GM12878 (cell line): ENCODE results near the gene MGAT1. TPM values are rescaled to one million over a fixed set of nuclear protein-coding genes. Genes with fewer than 3 reads are reported as not detected.
A peak's percentile ranks its signal among the peaks of the same experiment; 100 is the strongest.

ENCODE experiments used
- ATAC-seq: fragments of 200-7000 bp; cut with Tn5 transposase; 3 replicates; pipeline ENCODE4 v1.9.1; 2020; ENCODE audit warnings: mild to moderate bottlenecking, moderate library complexity
- BruUV-seq: library from RNA; stranded (reverse); fragments of 400-500 nt; replicated peaks from 2 replicates; lab custom pipeline; 2021; lab: Mats Ljungman, UMichigan
- CTCF ChIA-PET: fragments of 300-600 bp; sonication (Branson Sonifier 250); formaldehyde crosslinking; extraction: SDS; loops from one replicate; lab custom pipeline; 2021; ENCODE audit warnings: inconsistent platforms; lab: Yijun Ruan, JAX
- POLR2A ChIA-PET: fragments of 350-600 bp; formaldehyde crosslinking; extraction: SDS; loops from one replicate; lab custom pipeline; 2021; ENCODE audit warnings: inconsistent platforms; lab: Charles Lee
- RAD21 ChIA-PET: fragments of 300-600 bp; sonication (Branson Sonifier 250); formaldehyde crosslinking; loops from one replicate; lab custom pipeline; 2023; ENCODE audit warnings: antibody characterized with exemption; ENCODE audit not compliant: unreplicated experiment; lab: Charles Lee
- SMC1A ChIA-PET: fragments of 300-600 bp; sonication (Branson Sonifier 250); formaldehyde crosslinking; loops from one replicate; lab custom pipeline; 2023; ENCODE audit not compliant: unreplicated experiment, uncharacterized antibody; lab: Charles Lee
- DNase-seq: peaks from one replicate; pipeline ENCODE4 v3.0.0-alpha.2; 2011; ENCODE audit warnings: low read depth, low spot score
- FAIRE-seq: peaks from 3 replicates; lab custom pipeline; 2011; peaks lifted over from hg19 to GRCh38; lab: Jason Lieb, UNC
- H2AFZ ChIP-seq: 2 replicates; pipeline ENCODE4 v1.6.0; 2011; ENCODE audit warnings: low read depth, low read length, control low read depth; ENCODE audit not compliant: control insufficient read depth
- H3K27ac ChIP-seq: 2 replicates; pipeline ENCODE4 v1.5.1; 2011; ENCODE audit warnings: control low read depth; ENCODE audit not compliant: control insufficient read depth, insufficient read depth
- H3K27me3 ChIP-seq, 2 experiments: replicated peaks in 1 of 2; 2 replicates each; pipeline versions ENCODE4 v1.6.0 to v1.6.1; 2011; ENCODE audit warnings: low read length in 1 of 2; ENCODE audit not compliant: control insufficient read depth in 2 of 2, insufficient read depth in 2 of 2
- H3K36me3 ChIP-seq, 2 experiments: 2 replicates each; pipeline ENCODE4 v1.5.1; 2011; ENCODE audit warnings: low read length in 1 of 2; ENCODE audit not compliant: control insufficient read depth in 2 of 2, insufficient read depth in 2 of 2
- H3K4me1 ChIP-seq: 2 replicates; pipeline ENCODE4 v1.6.1; 2011; ENCODE audit warnings: mild to moderate bottlenecking, low read length, moderate library complexity, mixed read lengths; ENCODE audit not compliant: control insufficient read depth, insufficient read depth
- H3K4me2 ChIP-seq: 2 replicates; pipeline ENCODE4 v1.6.0; 2011; ENCODE audit warnings: control low read depth; ENCODE audit not compliant: control insufficient read depth, insufficient read depth
- H3K4me3 ChIP-seq: fragments of 200-600 bp; sonication (generic); 2 replicates; pipeline ENCODE4 v1.5.1; 2016
- H3K79me2 ChIP-seq: 2 replicates; pipeline ENCODE4 v1.6.0; 2011; ENCODE audit warnings: low read length; ENCODE audit not compliant: control insufficient read depth, insufficient read depth
- H3K9ac ChIP-seq: 2 replicates; pipeline ENCODE4 v1.8.0; 2011; ENCODE audit warnings: low read length, control low read depth, mixed read lengths; ENCODE audit not compliant: control insufficient read depth, insufficient read depth
- H3K9me3 ChIP-seq: replicated peaks from 3 replicates; pipeline ENCODE4 v1.5.1; 2011; ENCODE audit warnings: mild to moderate bottlenecking, low read length; ENCODE audit not compliant: control insufficient read depth, insufficient read depth
- H4K20me1 ChIP-seq: 2 replicates; pipeline ENCODE4 v1.6.0; 2011; ENCODE audit not compliant: control insufficient read depth, insufficient read depth
- ASH2L ChIP-seq: fragments of 300-600, 200-600 bp; sonication (generic); IDR thresholded peaks from 2 replicates; pipeline ENCODE4 v1.6.1; 2017; ENCODE audit warnings: low read depth, mild to moderate bottlenecking, borderline replicate concordance
- BHLHE40 ChIP-seq, 2 experiments: fragments of 450-650 bp in 1 of 2; IDR thresholded peaks; 2 replicates each; pipeline ENCODE4 v1.6.1; 2011 to 2017; ENCODE audit warnings: low read depth in 2 of 2, borderline replicate concordance in 1 of 2, improper control_type of control experiment in 1 of 2, low read length in 1 of 2, mild to moderate bottlenecking in 1 of 2
- EED ChIP-seq: sonication (generic); IDR thresholded peaks from 2 replicates; pipeline ENCODE4 v1.6.1; 2016; ENCODE audit warnings: antibody characterized with exemption, low read depth
- EGR1 ChIP-seq, 2 experiments: IDR thresholded peaks; 1 replicate in 1 of 2; 2 replicates in 1 of 2; pipeline ENCODE4 v1.6.1; 2011 to 2012; ENCODE audit warnings: low read depth in 2 of 2, low read length in 2 of 2, borderline replicate concordance in 1 of 2, mild to moderate bottlenecking in 1 of 2, moderate library complexity in 1 of 2
- EZH2 ChIP-seq: IDR thresholded peaks from 2 replicates; pipeline ENCODE4 v1.6.1; 2012; ENCODE audit warnings: low read depth, mild to moderate bottlenecking, control low read depth, inconsistent platforms, low read length, borderline replicate concordance; ENCODE audit not compliant: control insufficient read depth
- HDGF ChIP-seq: fragments of 450-650 bp; IDR thresholded peaks from 2 replicates; pipeline ENCODE4 v1.6.1; 2016; ENCODE audit warnings: antibody characterized with exemption
- IKZF2 ChIP-seq, 2 experiments: fragments of 450-650 bp; IDR thresholded peaks; 2 replicates each; pipeline ENCODE4 v1.6.1; 2017; ENCODE audit warnings: mild to moderate bottlenecking in 2 of 2, moderate library complexity in 2 of 2
- MEF2A ChIP-seq: IDR thresholded peaks from 2 replicates; pipeline ENCODE4 v1.6.1; 2011; ENCODE audit warnings: low read depth, mild to moderate bottlenecking, low read length, moderate library complexity; ENCODE audit not compliant: insufficient read depth
- MEF2B ChIP-seq: fragments of 450-650 bp; IDR thresholded peaks from 2 replicates; pipeline ENCODE4 v1.6.1; 2018; ENCODE audit warnings: mild to moderate bottlenecking, moderate library complexity; ENCODE audit not compliant: partially characterized antibody, poor library complexity, severe bottlenecking
- MTA2 ChIP-seq: fragments of 450-650 bp; IDR thresholded peaks from 2 replicates; pipeline ENCODE4 v1.6.1; 2016; ENCODE audit warnings: low read depth, mild to moderate bottlenecking, moderate library complexity
- MXI1 ChIP-seq: fragments of 150-350 bp; IDR thresholded peaks from 2 replicates; pipeline ENCODE4 v1.6.1; 2011; ENCODE audit warnings: low read depth, mild to moderate bottlenecking, inconsistent platforms, low read length, improper control_type of control experiment
- NFIC ChIP-seq: IDR thresholded peaks from 2 replicates; pipeline ENCODE4 v1.6.1; 2012; ENCODE audit warnings: low read depth, mild to moderate bottlenecking, inconsistent platforms, low read length, moderate library complexity
- PML ChIP-seq: IDR thresholded peaks from 2 replicates; pipeline ENCODE4 v1.6.1; 2012; ENCODE audit warnings: low read length, inconsistent platforms
- RAD51 ChIP-seq: fragments of 450-650 bp; IDR thresholded peaks from 2 replicates; pipeline ENCODE4 v1.6.1; 2016; ENCODE audit warnings: moderate library complexity, mild to moderate bottlenecking, inconsistent platforms
- SP1 ChIP-seq: IDR thresholded peaks from one replicate; pipeline ENCODE4 v1.6.1; 2011; ENCODE audit warnings: low read depth, low read length
- SPI1 ChIP-seq: IDR thresholded peaks from 2 replicates; pipeline ENCODE4 v1.6.1; 2011; ENCODE audit warnings: low read depth, mild to moderate bottlenecking, low read length, moderate library complexity, borderline replicate concordance; ENCODE audit not compliant: insufficient read depth
- SUZ12 ChIP-seq: fragments of 200-600 bp; sonication (generic); IDR thresholded peaks from one replicate; pipeline ENCODE4 v1.6.1; 2018; ENCODE audit warnings: antibody characterized with exemption, mild to moderate bottlenecking; ENCODE audit not compliant: unreplicated experiment
- TAF1 ChIP-seq: IDR thresholded peaks from 2 replicates; pipeline ENCODE4 v1.6.1; 2011; ENCODE audit warnings: mild to moderate bottlenecking, low read depth, low read length, borderline replicate concordance
- TCF3 ChIP-seq: IDR thresholded peaks from 2 replicates; pipeline ENCODE4 v1.6.1; 2012; ENCODE audit warnings: low read depth, mild to moderate bottlenecking, low read length, borderline replicate concordance; ENCODE audit not compliant: insufficient read depth
- WGBS: methylation state at CpG from one replicate; pipeline ENCODE4 v1.1.6; 2016; ENCODE audit warnings: low lambda C conversion rate; ENCODE audit not compliant: insufficient replicate concordance, insufficient coverage; ENCODE audit errors: missing lambda C conversion rate; 5-methylcytosine and 5-hydroxymethylcytosine counted together
- in situ Hi-C: fragments of 300-500 bp; cut with MboI; formaldehyde crosslinking; loops from 9 replicates; pipeline ENCODE4 v1.14.3; 2018; ENCODE audit warnings: mixed read lengths
- intact Hi-C: fragments of 100-400 bp; cut with micrococcal nuclease; formaldehyde crosslinking; loops from one replicate; pipeline ENCODE4 v1.14.2; 2022; ENCODE audit not compliant: unreplicated experiment
- polyA plus RNA-seq, 11 experiments: library from polyadenylated mRNA; depleted of rRNA in 4 of 11; unstranded in 6 of 11; stranded (reverse) in 5 of 11; fragments of >200 nt; fragmentation: Nextera tagmentation in 4 of 11; fragmentation: Illumina TruSeq in 1 of 11; extraction: Ambion mirVana in 4 of 11; extraction: Trizol in 1 of 11; gene quantifications; 1 replicate in 1 of 11; 2 replicates in 10 of 11; pipeline versions ENCODE4 v1.2.1 to v1.2.3, GENCODE V29; 2011 to 2016; ENCODE audit warnings: inconsistent platforms in 2 of 11, missing spikeins in 2 of 11, low read depth in 1 of 11
- total RNA-seq, 4 experiments: library from RNA; depleted of rRNA in 3 of 4; stranded (reverse); fragments of >200 nt in 3 of 4; fragmentation: Illumina TruSeq in 1 of 4; extraction: Trizol in 1 of 4; gene quantifications; 2 replicates each; pipeline versions ENCODE4 v1.2.1 to v1.2.3, GENCODE V29; 2013 to 2021
- TF ChIP-seq, protein P1 (sequence below): IDR thresholded peaks from 2 replicates; pipeline ENCODE4 v1.6.1; 2011; ENCODE audit warnings: borderline replicate concordance, low read depth, mild to moderate bottlenecking, moderate library complexity, mixed read lengths, low read length; ENCODE audit not compliant: insufficient read depth; ENCODE audit errors: extremely low read length
- TF ChIP-seq, protein P2 (sequence below): IDR thresholded peaks from 2 replicates; pipeline ENCODE4 v1.6.1; 2011; ENCODE audit warnings: low read depth, mild to moderate bottlenecking, low read length, moderate library complexity, borderline replicate concordance; ENCODE audit errors: extremely low read depth

Gene MGAT1
- total and polyA plus RNA-seq, 10 of the 15 experiments (the other 5 are each of a cell fraction or from before 2014, with no cell fraction given): 3.1 to 88.4 (median 62.7) TPM

DNA sequence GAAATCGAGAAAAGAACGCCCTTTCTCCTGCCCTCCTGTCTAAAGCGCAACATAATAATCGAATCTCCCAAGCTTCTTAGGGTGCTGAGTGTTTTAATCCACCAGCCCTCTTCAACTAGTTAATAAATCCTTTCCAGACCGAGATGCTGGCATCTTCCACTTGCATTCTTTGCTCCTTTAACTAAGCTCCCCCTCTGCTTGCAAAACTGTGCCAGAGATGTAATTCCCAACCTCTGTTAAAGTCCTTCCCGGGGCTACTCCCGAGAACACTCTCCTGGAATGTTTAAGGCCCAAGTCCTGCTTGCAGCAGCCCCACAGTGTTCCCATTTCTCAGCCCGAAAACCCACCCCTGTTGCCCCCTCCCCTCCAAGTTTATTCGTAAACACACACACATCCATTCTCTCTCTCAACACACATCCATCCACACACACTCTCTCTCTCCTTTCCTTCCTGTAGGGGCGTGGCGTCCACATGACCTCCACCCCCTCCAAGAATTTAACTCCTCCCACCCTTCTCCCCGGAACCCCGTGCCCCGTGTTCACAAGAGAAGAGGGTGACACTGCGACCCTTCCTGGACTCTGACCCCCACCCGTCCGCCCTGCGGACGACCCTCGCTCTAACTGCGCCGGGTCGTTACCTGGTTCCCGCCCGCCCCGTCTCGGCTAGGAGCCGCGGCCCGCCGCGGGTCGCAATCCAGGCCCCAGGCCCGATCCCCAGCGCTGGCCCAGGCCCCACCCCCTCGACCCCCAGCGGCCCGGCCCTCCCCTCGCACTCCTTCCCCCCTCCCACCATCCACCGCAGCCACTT, 7.0 kb upstream of the MGAT1 start:
- in situ Hi-C loops (loop anchor here (25.0 kb wide), 1 partner anchor 997 kb away; the partner anchor contains the start of genes MGAT4B and SQSTM1), intact Hi-C loops (loop anchor here (2.0 to 10.0 kb wide), 4 partner anchors 21 to 363 kb away; partner anchors contain the start of gene ZFP62)
- peak overlapping the region; percentile 97 for H3K4me3 ChIP-seq
- peak overlapping the region; percentile 90 for H3K9ac ChIP-seq
- CTCF ChIA-PET: no interaction called here
- no peaks in the 10 kb centered on the region for H3K9me3 ChIP-seq
- peak overlapping the region; percentile 79 for H3K4me2 ChIP-seq
- H3K4me1 ChIP-seq: peaks cover 27% of the 10 kb centered on the region
- H3K36me3 ChIP-seq: no peaks in the 10 kb centered on the region; a peak in 1 of 4 replicates
- no TSS peak for BruUV-seq
- no peaks in the 10 kb centered on the region for H3K27me3 ChIP-seq
- no peak for FAIRE-seq
- RAD21 ChIA-PET: interaction anchor here (1.0 to 9.0 kb wide), 4 partner anchors 21 to 52 kb away, joined by 3 to 70 read pairs (median 8); partner anchors contain the start of gene ZFP62
- no peak for DNase-seq
- peaks cover 53% of the 10 kb centered on the region for H3K79me2 ChIP-seq
- SMC1A ChIA-PET: interaction anchor here (0.6 to 2.2 kb wide), 6 partner anchors 9 to 375 kb away, joined by 3 to 10 read pairs (median 5); no protein-coding TSS in a partner anchor
- peak overlapping the region; percentile 95 for H3K27ac ChIP-seq
- no peaks in the 10 kb centered on the region for H4K20me1 ChIP-seq
- peak; percentile 75 for ATAC-seq
- POLR2A ChIA-PET: interaction anchor here (0.5 to 4.8 kb wide), 8 partner anchors 9 to 380 kb away, joined by 3 to 38 read pairs (median 6); no protein-coding TSS in a partner anchor
- WGBS: 6% methylated on average over 26 of the region's 40 CpGs
- peak overlapping the region; percentile 62 for H2AFZ ChIP-seq
- TF ChIP-seq MXI1: peak; percentile 92
- peak in 1 of 2 experiments; percentile 54; a peak in 1 of 3 replicates for TF ChIP-seq EGR1 (IDR thresholded peaks at IDR 0.05; ENCODE audit: borderline replicate concordance in 1 of 2, low read depth in 2 of 2, low read length in 2 of 2)
- no peak for TF ChIP-seq PML
- peak; percentile 43 for TF ChIP-seq HDGF
- peak; percentile 70; the same call in 1 of the 2 replicates for TF ChIP-seq EED
- TF ChIP-seq MEF2B: no peak
- 0 out of 2 replicates have a peak, but pooled peaks have one; percentile 5 for TF ChIP-seq MEF2A
- TF ChIP-seq, protein P1, sequence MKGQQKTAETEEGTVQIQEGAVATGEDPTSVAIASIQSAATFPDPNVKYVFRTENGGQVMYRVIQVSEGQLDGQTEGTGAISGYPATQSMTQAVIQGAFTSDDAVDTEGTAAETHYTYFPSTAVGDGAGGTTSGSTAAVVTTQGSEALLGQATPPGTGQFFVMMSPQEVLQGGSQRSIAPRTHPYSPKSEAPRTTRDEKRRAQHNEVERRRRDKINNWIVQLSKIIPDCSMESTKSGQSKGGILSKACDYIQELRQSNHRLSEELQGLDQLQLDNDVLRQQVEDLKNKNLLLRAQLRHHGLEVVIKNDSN: peak; percentile 26
- peak; percentile 62; the same call in 1 of the 2 replicates for TF ChIP-seq TAF1
- TF ChIP-seq RAD51: peak; percentile 84
- no peak for TF ChIP-seq SUZ12
- TF ChIP-seq IKZF2 (IDR thresholded peaks at IDR 0.05): peak in 1 of 2 experiments; percentile 45; a peak in 1 of 4 replicates
- no peak for TF ChIP-seq TCF3
- TF ChIP-seq SPI1: no peak
- TF ChIP-seq MTA2: 0 out of 2 replicates have a peak, but pooled peaks have one; percentile 18
- TF ChIP-seq, protein P2, sequence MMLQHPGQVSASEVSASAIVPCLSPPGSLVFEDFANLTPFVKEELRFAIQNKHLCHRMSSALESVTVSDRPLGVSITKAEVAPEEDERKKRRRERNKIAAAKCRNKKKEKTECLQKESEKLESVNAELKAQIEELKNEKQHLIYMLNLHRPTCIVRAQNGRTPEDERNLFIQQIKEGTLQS: 0 out of 2 replicates have a peak, but pooled peaks have one; percentile 5
- TF ChIP-seq NFIC: no peak
- peak; percentile 68 for TF ChIP-seq SP1
- TF ChIP-seq EZH2: no peak
- 0 out of 2 replicates have a peak, but pooled peaks have one; percentile 38 for TF ChIP-seq ASH2L
- TF ChIP-seq BHLHE40 (IDR thresholded peaks at IDR 0.05; ENCODE audit: borderline replicate concordance in 1 of 2, low read depth in 2 of 2, low read length in 1 of 2): peak in 1 of 2 experiments; percentile 35; a peak in 1 of 4 replicates
